Fibroblast of lung (primary cell): ENCODE measurements around the gene SFMBT2.

Experiments
- CTCF ChIP-seq, 2 donors: IDR thresholded peaks in 1 of 2; conservative IDR thresholded peaks in 1 of 2; 1 replicate in 1 of 2; 2 replicates in 1 of 2; pipeline ENCODE4 v1.5.1; 2011 to 2012; ENCODE audit warnings: low read length in 2 of 2, control low read depth in 1 of 2, inconsistent platforms in 1 of 2, low read depth in 1 of 2, mild to moderate bottlenecking in 1 of 2
- EZH2 ChIP-seq: IDR thresholded peaks from 2 replicates; pipeline ENCODE4 v1.5.1; 2012; ENCODE audit warnings: low read length, control low read depth, mild to moderate bottlenecking; ENCODE audit errors: missing control alignments

GRCh38 chr10:7153750-7154149 is 257.1 kb downstream of the SFMBT2 start:
- TF ChIP-seq CTCF (conservative IDR thresholded peaks at IDR 0.05 in 1 of 2, IDR thresholded peaks at IDR 0.05 in 1 of 2; ENCODE audit: low read depth in 1 of 2, low read length in 2 of 2) (no peak), EZH2 (no peak)
